BLaER1 treated with 17β-estradiol and CSF1 and Interleukin-3, amounts not matched to agents 10 nM and 100 nM (cell line): ENCODE results near the gene SLC26A11.

Experiments used
- H3K27ac ChIP-seq, 11 experiments: shearing (Covaris generic); formaldehyde crosslinking; 2 replicates each; pipeline ENCODE4 v1.8.1; 2022
- H3K27me3 ChIP-seq, 11 experiments: shearing (Covaris generic); formaldehyde crosslinking; 2 replicates each; pipeline ENCODE4 v1.8.1; 2022
- H3K36me3 ChIP-seq, 11 experiments: shearing (Covaris generic); formaldehyde crosslinking; 2 replicates each; pipeline ENCODE4 v1.8.1; 2022
- H3K4me1 ChIP-seq, 10 experiments: shearing (Covaris generic); formaldehyde crosslinking; 2 replicates each; pipeline ENCODE4 v1.8.1; 2022
- H3K4me2 ChIP-seq, 11 experiments: shearing (Covaris generic); formaldehyde crosslinking; 2 replicates each; pipeline ENCODE4 v1.8.1; 2022
- H3K4me3 ChIP-seq, 10 experiments: shearing (Covaris generic); formaldehyde crosslinking; 2 replicates each; pipeline ENCODE4 v1.8.1; 2022
- H3K9ac ChIP-seq, 11 experiments: shearing (Covaris generic); formaldehyde crosslinking; 2 replicates each; pipeline ENCODE4 v1.8.1; 2022
- H3K9me3 ChIP-seq, 11 experiments: shearing (Covaris generic); formaldehyde crosslinking; replicated peaks in 1 of 11; 2 replicates each; pipeline ENCODE4 v1.8.1; 2022
- H4K20me1 ChIP-seq, 11 experiments: shearing (Covaris generic); formaldehyde crosslinking; 2 replicates each; pipeline ENCODE4 v1.8.1; 2022
- Cebpa-rat ChIP-seq, 11 experiments: shearing (Covaris generic); IDR thresholded peaks; 2 replicates each; pipeline ENCODE4 v1.8.1; 2022

Gene SLC26A11

DNA sequence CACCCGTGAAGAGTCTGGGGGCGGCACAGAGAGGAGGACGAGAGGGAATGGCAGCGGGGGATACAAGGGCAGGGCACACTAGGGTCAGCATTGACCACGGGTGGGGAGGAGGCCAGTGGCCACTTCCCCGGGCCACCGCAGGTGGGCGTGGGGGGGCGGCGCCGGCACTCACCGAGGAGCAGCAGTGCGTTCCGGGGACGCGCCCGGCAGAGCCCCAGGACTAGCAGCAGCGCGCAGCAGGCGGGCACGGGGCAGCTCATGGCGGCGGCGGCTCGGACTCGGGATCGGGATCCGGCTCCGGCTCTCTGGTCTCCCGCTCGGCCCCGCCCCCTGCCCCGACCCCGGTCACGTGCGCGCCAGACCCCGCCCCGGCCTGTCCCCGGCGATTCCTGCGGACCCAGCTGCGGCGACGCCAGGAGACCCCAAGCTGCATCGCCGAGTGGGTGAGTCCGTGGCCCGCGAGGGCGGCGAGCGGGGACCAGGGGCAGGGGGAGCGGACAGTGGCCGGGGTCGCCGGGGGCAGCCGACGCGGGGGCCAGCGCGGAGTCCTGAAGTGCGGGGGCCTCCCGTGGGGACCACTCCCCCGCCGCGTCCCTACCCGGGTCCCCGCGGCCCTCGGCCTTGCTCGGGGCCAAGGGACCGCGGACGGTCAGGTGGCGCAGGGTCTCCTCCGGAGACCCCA lies at the start of gene SLC26A11, which contains the start of gene SGSH:
SLC26A11 (plus strand) TSS at position 374 of the 682 bp plus-strand sequence. CDS start 1,134 bp downstream, outside the sequence.
SGSH (minus strand) TSS at position 280 of the 682 bp plus-strand sequence; CDS start at position 260, 20 bp downstream.
- Histone ChIP-seq H3K4me2 (peak within 1 kb of the TSS; percentile 95 to 100 (median 98)), H3K9ac (peak within 1 kb of the TSS; percentile 77 to 97 (median 93)), H3K4me3 (peak within 1 kb of the TSS; percentile 60 to 97 (median 82)), H3K36me3 (peaks cover 0 to 63% (median 7%) of the 10 kb centered on the region in 11 experiments; a peak in 10 of 22 replicates), H3K4me1 (peaks cover 37 to 70% (median 46%) of the 10 kb centered on the region in 10 experiments), H4K20me1 (peaks cover 7 to 74% (median 33%) of the 10 kb centered on the region in 11 experiments; a peak in 18 of 22 replicates), H3K9me3 (no peaks in the 10 kb centered on the region), H3K27me3 (peaks cover 6 to 48% (median 23%) of the 10 kb centered on the region in 11 experiments; a peak in 21 of 22 replicates), H3K27ac (peak within 1 kb of the TSS; percentile 72 to 98 (median 93))
- TF ChIP-seq Cebpa-rat (IDR thresholded peaks at IDR 0.05), result no peak

DNA sequence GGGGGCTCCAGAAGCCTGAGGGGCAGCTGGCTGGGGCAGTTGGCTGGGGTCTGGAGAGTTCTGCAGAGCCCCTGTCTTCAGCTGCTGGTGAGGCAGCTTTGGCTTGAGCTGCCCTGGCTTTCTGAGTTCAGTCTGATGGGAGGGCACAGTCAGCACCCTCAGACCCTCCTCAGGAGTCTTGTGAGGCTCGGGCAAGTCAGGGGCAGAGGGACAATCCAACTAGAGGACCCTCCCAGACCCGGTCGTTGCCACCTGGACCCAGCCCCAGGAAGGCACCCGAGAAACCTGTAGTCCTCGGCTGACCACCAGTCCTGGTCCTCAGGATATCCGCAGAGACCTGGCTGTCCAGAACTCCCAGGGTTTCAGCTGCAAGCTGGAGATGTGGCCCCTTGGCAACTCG lies 48.5 kb upstream of the SLC26A11 start:
- H3K4me3 ChIP-seq, result no peak overlapping the region

DNA sequence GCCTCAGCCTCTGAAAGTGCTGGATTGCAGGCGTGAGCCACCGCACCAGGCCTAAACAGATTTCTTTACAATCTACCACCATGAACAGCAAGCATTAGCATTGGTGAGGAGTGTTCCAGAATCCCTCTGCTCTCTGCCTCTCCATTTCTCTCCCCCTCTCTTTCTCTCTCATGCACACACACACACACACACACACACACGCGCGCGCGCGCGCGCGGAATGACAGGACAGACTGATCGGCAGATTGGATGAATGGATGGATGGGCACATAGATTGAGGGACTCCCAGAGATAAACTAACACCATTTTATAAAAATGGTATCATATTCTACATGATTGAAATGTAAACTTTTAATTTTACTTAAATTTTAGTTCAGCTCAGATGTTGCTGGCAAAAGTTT lies 47.1 kb upstream of the SLC26A11 start:
- Histone ChIP-seq H4K20me1 (no peaks in the 10 kb centered on the region), H3K4me2 (no peak overlapping the region), H3K4me3 (no peak overlapping the region), H3K27me3 (no peaks in the 10 kb centered on the region), H3K9me3 (no peaks in the 10 kb centered on the region), H3K27ac (no peak overlapping the region), H3K9ac (no peak overlapping the region), H3K4me1 (peaks cover 0 to 3% (median 0%) of the 10 kb centered on the region in 10 experiments; a peak in 1 of 20 replicates), H3K36me3 (no peaks in the 10 kb centered on the region)
- TF ChIP-seq Cebpa-rat (IDR thresholded peaks at IDR 0.05), result no peak

More for the DNA sequence above, 48.5 kb upstream of the SLC26A11 start:
- Histone ChIP-seq H3K4me2 (no peak overlapping the region), H3K9ac (no peak overlapping the region), H3K36me3 (no peaks in the 10 kb centered on the region), H3K27ac (no peak overlapping the region), H4K20me1 (no peaks in the 10 kb centered on the region), H3K27me3 (no peaks in the 10 kb centered on the region), H3K9me3 (no peaks in the 10 kb centered on the region), H3K4me1 (peaks cover 0 to 3% (median 0%) of the 10 kb centered on the region in 10 experiments; a peak in 1 of 20 replicates)
- no peak for TF ChIP-seq Cebpa-rat (IDR thresholded peaks at IDR 0.05)

DNA sequence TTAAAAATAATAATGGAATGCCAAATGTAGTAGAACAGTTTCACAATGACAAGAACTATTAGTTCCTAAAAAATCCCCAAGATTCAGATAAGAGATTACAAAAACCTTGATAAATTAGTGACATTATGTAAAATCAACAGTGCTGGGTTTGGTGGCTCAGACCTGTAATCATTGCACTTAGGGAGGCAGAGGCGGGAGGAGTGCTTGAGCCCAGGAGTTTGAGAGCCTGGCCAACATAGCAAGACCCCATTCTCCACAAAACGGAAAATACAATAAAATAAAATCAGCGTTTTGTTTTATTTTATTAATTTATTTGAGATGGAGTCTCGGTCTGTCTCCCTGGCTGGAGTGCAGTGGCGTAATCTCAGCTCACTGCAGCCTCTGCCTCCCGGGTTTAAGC lies 46.3 kb upstream of the SLC26A11 start:
- Histone ChIP-seq H3K4me2 (no peak overlapping the region), H3K4me3 (no peak overlapping the region), H3K27ac (no peak overlapping the region), H3K36me3 (no peaks in the 10 kb centered on the region), H3K4me1 (peaks cover 0 to 3% (median 0%) of the 10 kb centered on the region in 10 experiments; a peak in 1 of 20 replicates), H3K9me3 (no peaks in the 10 kb centered on the region), H4K20me1 (no peaks in the 10 kb centered on the region; a peak in 1 of 22 replicates), H3K9ac (no peak overlapping the region), H3K27me3 (no peaks in the 10 kb centered on the region)
- no peak for TF ChIP-seq Cebpa-rat (IDR thresholded peaks at IDR 0.05)

DNA sequence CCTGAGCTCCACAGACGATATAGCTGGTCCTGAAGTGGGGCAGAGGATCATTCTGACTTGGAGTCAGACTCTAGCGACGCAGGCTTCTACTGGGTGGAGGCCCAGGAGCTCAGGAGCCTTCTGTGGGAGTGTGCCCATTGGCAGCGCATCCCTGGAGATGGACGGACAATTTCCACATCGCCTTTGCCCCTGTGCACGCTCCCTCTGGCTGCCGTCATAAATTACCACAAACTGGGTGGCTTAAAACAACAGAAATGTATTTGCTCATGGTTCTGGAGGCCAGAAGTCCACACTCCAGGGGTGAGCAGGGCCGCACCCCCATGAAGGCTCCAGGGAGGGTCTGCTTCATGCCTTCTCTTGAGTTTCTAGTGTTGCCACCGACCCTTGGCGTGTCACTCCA lies 43.5 kb upstream of the SLC26A11 start:
- H3K4me1 ChIP-seq, result no peaks in the 10 kb centered on the region
- H3K4me2 ChIP-seq, result no peak overlapping the region
- H3K4me3 ChIP-seq, result no peak overlapping the region
- H3K27ac ChIP-seq, result no peak overlapping the region
- no peaks in the 10 kb centered on the region; a peak in 1 of 22 replicates for H4K20me1 ChIP-seq
- H3K36me3 ChIP-seq, result no peaks in the 10 kb centered on the region
- H3K9me3 ChIP-seq, result no peaks in the 10 kb centered on the region
- H3K9ac ChIP-seq, result no peak overlapping the region
- TF ChIP-seq Cebpa-rat (IDR thresholded peaks at IDR 0.05), result no peak
- no peaks in the 10 kb centered on the region for H3K27me3 ChIP-seq

DNA sequence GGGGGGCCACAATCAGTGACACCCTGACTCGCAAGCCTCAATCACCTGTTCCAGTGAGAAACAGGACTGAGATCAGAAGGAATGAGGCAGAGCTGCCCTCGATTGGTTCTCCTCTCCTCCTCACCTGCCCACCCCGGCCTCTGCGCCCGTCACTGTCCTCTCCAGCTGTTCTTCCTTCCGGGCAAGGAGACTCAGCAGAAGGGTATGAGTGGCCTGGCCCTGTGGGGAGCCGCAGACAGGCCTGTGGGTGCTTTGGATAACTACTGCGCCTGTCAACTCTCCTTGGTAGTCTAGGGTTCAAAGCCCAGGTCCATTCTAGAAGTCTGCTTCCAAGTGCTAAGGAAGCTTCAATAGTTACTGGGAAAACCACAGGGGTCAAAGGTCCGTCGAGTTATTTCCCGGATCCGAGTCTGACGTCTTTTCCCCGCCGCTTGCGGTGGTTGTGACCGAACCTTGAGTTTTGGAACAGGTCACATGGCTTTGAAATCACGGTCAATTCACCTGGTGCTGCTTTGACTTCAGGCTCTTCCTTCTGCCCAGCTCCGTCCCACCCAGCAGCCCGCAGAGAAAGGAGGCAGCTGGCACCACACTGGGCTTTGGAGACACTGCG lies 42.1 kb upstream of the SLC26A11 start:
- no peak overlapping the region for H3K4me2 ChIP-seq
- no peak overlapping the region for H3K9ac ChIP-seq
- no peak overlapping the region for H3K4me3 ChIP-seq
- TF ChIP-seq Cebpa-rat (IDR thresholded peaks at IDR 0.05), result no peak
- H4K20me1 ChIP-seq, result no peaks in the 10 kb centered on the region; a peak in 1 of 22 replicates
- no peaks in the 10 kb centered on the region for H3K36me3 ChIP-seq
- H3K27ac ChIP-seq, result no peak overlapping the region
- no peaks in the 10 kb centered on the region for H3K9me3 ChIP-seq
- no peaks in the 10 kb centered on the region for H3K4me1 ChIP-seq
- H3K27me3 ChIP-seq, result no peaks in the 10 kb centered on the region

DNA sequence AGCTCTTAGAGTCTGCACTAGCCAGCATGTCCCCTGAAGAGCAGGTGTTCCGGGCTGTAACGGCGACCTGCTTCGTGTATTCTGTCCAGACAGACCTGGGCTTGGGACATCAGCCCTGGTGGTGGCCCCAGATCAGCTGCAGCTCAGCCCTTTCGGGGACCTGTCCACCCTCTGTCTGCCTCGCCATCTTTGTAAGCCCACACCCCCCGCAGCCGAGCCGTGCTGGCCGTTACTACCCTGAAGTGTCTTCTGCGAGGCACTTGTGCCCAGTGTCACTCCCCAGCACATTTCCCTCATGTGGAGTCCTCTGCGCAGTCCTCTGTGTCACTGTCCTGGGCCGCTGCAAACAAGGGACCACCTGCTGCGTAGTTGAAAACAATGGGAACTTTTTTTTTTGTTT lies 40.0 kb upstream of the SLC26A11 start:
- H3K9me3 ChIP-seq, result no peaks in the 10 kb centered on the region
- TF ChIP-seq Cebpa-rat (IDR thresholded peaks at IDR 0.05), result no peak
- no peak overlapping the region for H3K27ac ChIP-seq
- H3K4me1 ChIP-seq, result no peaks in the 10 kb centered on the region
- no peaks in the 10 kb centered on the region for H3K36me3 ChIP-seq
- H3K27me3 ChIP-seq, result no peaks in the 10 kb centered on the region
- H4K20me1 ChIP-seq, result no peaks in the 10 kb centered on the region; a peak in 1 of 22 replicates
- H3K4me2 ChIP-seq, result no peak overlapping the region
- no peak overlapping the region for H3K4me3 ChIP-seq
- H3K9ac ChIP-seq, result no peak overlapping the region

DNA sequence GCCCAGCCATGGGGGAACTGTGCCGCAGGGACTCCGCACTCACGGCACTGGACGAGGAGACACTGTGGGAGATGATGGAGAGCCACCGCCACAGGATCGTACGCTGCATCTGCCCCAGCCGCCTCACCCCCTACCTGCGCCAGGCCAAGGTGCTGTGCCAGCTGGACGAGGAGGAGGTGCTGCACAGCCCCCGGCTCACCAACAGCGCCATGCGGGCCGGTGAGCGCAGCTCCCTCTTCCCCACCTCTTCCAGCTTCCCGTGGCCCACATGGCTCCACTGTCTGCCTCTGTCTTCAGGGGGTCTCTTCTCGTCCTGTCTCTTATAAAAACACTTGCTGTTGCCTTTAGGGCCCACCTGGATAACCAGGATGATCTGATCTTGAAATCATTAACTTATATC lies 38.8 kb upstream of the SLC26A11 start:
- Histone ChIP-seq H3K9ac (no peak overlapping the region), H4K20me1 (no peaks in the 10 kb centered on the region; a peak in 1 of 22 replicates), H3K36me3 (no peaks in the 10 kb centered on the region), H3K9me3 (no peaks in the 10 kb centered on the region), H3K27me3 (no peaks in the 10 kb centered on the region), H3K4me2 (no peak overlapping the region), H3K4me3 (no peak overlapping the region), H3K4me1 (peaks cover 0 to 6% (median under 1%) of the 10 kb centered on the region in 10 experiments; a peak in 4 of 20 replicates), H3K27ac (no peak overlapping the region)
- TF ChIP-seq Cebpa-rat (IDR thresholded peaks at IDR 0.05), result no peak

DNA sequence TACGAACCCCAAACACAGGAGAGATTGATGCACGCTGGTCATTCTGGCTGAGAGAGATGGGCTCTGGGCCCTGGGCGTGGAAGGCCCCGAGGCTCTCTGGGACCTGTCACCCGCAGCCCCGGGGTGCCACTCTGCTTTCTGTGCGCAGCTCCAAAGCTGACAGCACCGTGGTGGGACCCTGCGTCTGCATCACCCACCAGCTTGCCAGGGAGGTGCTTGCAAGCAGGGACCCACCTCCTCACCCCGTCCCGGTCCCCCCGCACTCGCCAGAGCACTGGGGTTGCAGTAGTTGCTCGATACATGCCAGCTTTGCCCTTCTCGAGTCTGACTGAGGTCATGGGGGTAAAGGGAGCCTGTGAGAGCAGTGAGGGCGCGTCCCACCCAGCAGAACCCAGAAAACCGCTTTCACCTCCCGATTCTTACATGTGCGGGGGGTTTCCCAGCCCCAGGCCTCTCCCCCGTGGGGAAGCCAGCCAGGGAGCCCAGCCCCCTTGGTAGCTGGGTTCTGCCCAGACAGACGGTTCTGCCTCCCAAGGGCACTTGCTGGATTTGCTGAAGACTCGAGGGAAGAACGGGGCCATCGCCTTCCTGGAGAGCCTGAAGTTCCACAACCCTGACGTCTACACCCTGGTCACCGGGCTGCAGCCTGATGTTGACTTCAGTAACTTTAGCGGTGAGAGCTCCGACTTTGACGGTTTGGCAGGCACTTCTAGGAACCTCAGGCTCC lies 37.9 kb upstream of the SLC26A11 start:
- TF ChIP-seq Cebpa-rat (IDR thresholded peaks at IDR 0.05), result no peak
- Histone ChIP-seq H3K27me3 (no peaks in the 10 kb centered on the region), H3K4me2 (no peak overlapping the region), H4K20me1 (no peaks in the 10 kb centered on the region; a peak in 1 of 22 replicates), H3K36me3 (no peaks in the 10 kb centered on the region), H3K4me1 (peaks cover under 1 to 15% (median 8%) of the 10 kb centered on the region in 10 experiments), H3K9ac (no peak overlapping the region), H3K4me3 (no peak overlapping the region), H3K9me3 (no peaks in the 10 kb centered on the region), H3K27ac (no peak overlapping the region)
